Measurements from ENCODE around the gene TTLL10. TPM values are rescaled to one million over a fixed set of nuclear protein-coding genes. Genes with fewer than 3 reads are reported as not detected.

TTLL10 gene
- total RNA-seq, 1 experiment from 2014 or later = 4.0 TPM

GRCh38 chr1:1129381-1129821, 44.3 kb upstream of the TTLL10 start:
- Histone ChIP-seq H3K4me1 (replicated peaks; ENCODE audit: insufficient read depth) (peaks cover 30% of the 10 kb centered on the region), H3K9me2 (ENCODE audit: insufficient read depth) (no peaks in the 10 kb centered on the region), H3K79me2 (ENCODE audit: low read depth) (no peaks in the 10 kb centered on the region), H3K27ac (no peak overlapping the region), H3F3A (ENCODE audit: insufficient read depth, low read depth) (0 out of 2 replicates have a peak, but pooled peaks cover 15% of the 10 kb centered on the region), H3K36me3 (ENCODE audit: low read depth) (no peaks in the 10 kb centered on the region), H2AFZ (no peak overlapping the region), H4K20me1 (ENCODE audit: insufficient read depth) (no peaks in the 10 kb centered on the region), H3K4me3 (no peak overlapping the region), H3K4me2 (no peak overlapping the region), H3K9me3 (ENCODE audit: insufficient read depth, low read depth) (no peaks in the 10 kb centered on the region), H3K27me3 (ENCODE audit: insufficient read depth, low read depth) (peaks cover 3% of the 10 kb centered on the region; the same call in 1 of the 2 replicates)
- no peak for TF ChIP-seq EZH2 (IDR thresholded peaks at IDR 0.05; ENCODE audit: low read depth)
- no peak for TF ChIP-seq CTCF (conservative IDR thresholded peaks at IDR 0.05)
- no peak for DNase-seq
- ChIA-PET POLR2A (ENCODE audit: unreplicated experiment) (interaction anchor here (0.5 kb wide), 1 partner anchor 55 kb away, joined by 5 read pairs; the partner anchor contains the start of gene RNF223), CTCF (no interaction called here)
- no TSS peak for BruUV-seq (replicated peaks)
- intact Hi-C loops (cut with micrococcal nuclease; ENCODE audit: unreplicated experiment) = no loop called here

GRCh38 chr1:1130206-1131120, 43.2 kb upstream of the TTLL10 start:
- Histone ChIP-seq H3K27me3 (ENCODE audit: insufficient read depth, low read depth) (peaks cover 3% of the 10 kb centered on the region; the same call in 1 of the 2 replicates), H2AFZ (no peak overlapping the region), H3K27ac (no peak overlapping the region), H3K36me3 (ENCODE audit: low read depth) (no peaks in the 10 kb centered on the region), H3F3A (ENCODE audit: insufficient read depth, low read depth) (0 out of 2 replicates have a peak, but pooled peaks cover 4% of the 10 kb centered on the region), H3K4me3 (no peak overlapping the region), H4K20me1 (ENCODE audit: insufficient read depth) (no peaks in the 10 kb centered on the region), H3K9me3 (ENCODE audit: insufficient read depth, low read depth) (no peaks in the 10 kb centered on the region), H3K9me2 (ENCODE audit: insufficient read depth) (no peaks in the 10 kb centered on the region), H3K4me2 (no peak overlapping the region), H3K79me2 (ENCODE audit: low read depth) (no peaks in the 10 kb centered on the region), H3K4me1 (replicated peaks; ENCODE audit: insufficient read depth) (peaks cover 19% of the 10 kb centered on the region)
- TF ChIP-seq EZH2 (IDR thresholded peaks at IDR 0.05; ENCODE audit: low read depth) (no peak), CTCF (conservative IDR thresholded peaks at IDR 0.05) (no peak)
- BruUV-seq (replicated peaks) = no TSS peak
- CTCF ChIA-PET = interaction anchor here (0.6 kb wide), 1 partner anchor 55 kb away, joined by 6 read pairs; no protein-coding TSS in a partner anchor
- POLR2A ChIA-PET (ENCODE audit: unreplicated experiment) = interaction anchor here (0.7 kb wide), 2 partner anchors 28 to 143 kb away, joined by 3 to 4 read pairs; partner anchors contain the start of gene UBE2J2
- intact Hi-C loops (cut with micrococcal nuclease; ENCODE audit: unreplicated experiment) = no loop called here
- no peak for DNase-seq

- ChIA-PET CTCF (no interaction called here), POLR2A (ENCODE audit: unreplicated experiment) (no interaction called here)
- peak; percentile 35 to 50 for DNase-seq
- no peaks in the 10 kb centered on the region for H4K20me1 ChIP-seq (ENCODE audit: insufficient read depth)
- no peak overlapping the region for H2AFZ ChIP-seq
- TF ChIP-seq CTCF (conservative IDR thresholded peaks at IDR 0.05) = no peak
- no peak for TF ChIP-seq EZH2 (IDR thresholded peaks at IDR 0.05; ENCODE audit: low read depth)
- H3K9me3 ChIP-seq (ENCODE audit: insufficient read depth, low read depth) = no peaks in the 10 kb centered on the region
- intact Hi-C loops (cut with micrococcal nuclease; ENCODE audit: unreplicated experiment) = no loop called here
- peaks cover 13% of the 10 kb centered on the region; the same call in 1 of the 2 replicates for H3F3A ChIP-seq (ENCODE audit: insufficient read depth, low read depth)
- H3K4me2 ChIP-seq = no peak overlapping the region
- BruUV-seq (replicated peaks) = no TSS peak
- H3K27ac ChIP-seq = no peak overlapping the region
- no peaks in the 10 kb centered on the region for H3K36me3 ChIP-seq (ENCODE audit: low read depth)
- peaks cover 3% of the 10 kb centered on the region; the same call in 1 of the 2 replicates for H3K27me3 ChIP-seq (ENCODE audit: insufficient read depth, low read depth)
- H3K9me2 ChIP-seq (ENCODE audit: insufficient read depth) = no peaks in the 10 kb centered on the region
- H3K79me2 ChIP-seq (ENCODE audit: low read depth) = no peaks in the 10 kb centered on the region
- no peak overlapping the region for H3K4me3 ChIP-seq
- H3K4me1 ChIP-seq (replicated peaks; ENCODE audit: insufficient read depth) = peaks cover 26% of the 10 kb centered on the region
Measured at GRCh38 chr1:1132042-1132950, 41.4 kb upstream of the TTLL10 start.

Data from PC-9 (cell line).